Endothelial cell of umbilical vein (primary cell): ENCODE results near the gene BRD1. TPM values are rescaled to one million over a fixed set of nuclear protein-coding genes. Genes with fewer than 3 reads are reported as not detected.

Source experiments
- BruUV-seq: library from RNA; stranded (reverse); fragments of 400-500 nt; replicated peaks from 2 replicates; lab custom pipeline; 2021; lab: Mats Ljungman, UMichigan
- CTCF ChIA-PET: fragments of 300-600, 350-600 bp; sonication (Branson Sonifier 250); formaldehyde crosslinking; loops from one replicate; lab custom pipeline; 2021; ENCODE audit warnings: antibody characterized with exemption, inconsistent platforms; lab: Charles Lee
- POLR2A ChIA-PET: fragments of 300-600, 350-600 bp; sonication (Branson Sonifier 250); formaldehyde crosslinking; loops from one replicate; lab custom pipeline; 2021; ENCODE audit warnings: antibody characterized with exemption, inconsistent platforms; lab: Charles Lee
- DNase-seq: peaks from one replicate; pipeline ENCODE4 v3.0.0-alpha.2; 2011; ENCODE audit warnings: low read depth, low spot score
- FAIRE-seq: peaks from 2 replicates; lab custom pipeline; 2011; peaks lifted over from hg19 to GRCh38; lab: Jason Lieb, UNC
- H2AFZ ChIP-seq: 2 replicates; pipeline ENCODE4 v1.6.0; 2012; ENCODE audit warnings: low read depth, low read length, control low read depth, inconsistent platforms
- H3K27ac ChIP-seq: 2 replicates; pipeline ENCODE4 v1.5.1; 2011; ENCODE audit warnings: low read depth, mild to moderate bottlenecking, control low read depth, low read length, moderate library complexity; ENCODE audit not compliant: insufficient read depth
- H3K27me3 ChIP-seq, 2 experiments: 2 replicates each; pipeline versions ENCODE4 v1.6.0 to v1.6.1; 2011; ENCODE audit warnings: low read length in 2 of 2, mixed read lengths in 1 of 2; ENCODE audit not compliant: control insufficient read depth in 2 of 2, insufficient read depth in 2 of 2
- H3K36me3 ChIP-seq, 2 experiments: 2 replicates in 1 of 2; 3 replicates in 1 of 2; pipeline ENCODE4 v1.5.1; 2011; ENCODE audit warnings: low read length in 2 of 2, mild to moderate bottlenecking in 1 of 2, moderate library complexity in 1 of 2; ENCODE audit not compliant: control insufficient read depth in 2 of 2, insufficient read depth in 2 of 2; ENCODE audit errors: extremely low read depth in 1 of 2
- H3K4me1 ChIP-seq: 3 replicates; pipeline ENCODE4 v1.5.1; 2011; ENCODE audit warnings: mild to moderate bottlenecking, low read length; ENCODE audit not compliant: control insufficient read depth, insufficient read depth; ENCODE audit errors: extremely low read depth
- H3K4me2 ChIP-seq: 2 replicates; pipeline ENCODE4 v1.6.1; 2011; ENCODE audit warnings: low read length, control low read depth, mixed read lengths; ENCODE audit not compliant: insufficient read depth
- H3K4me3 ChIP-seq, 3 experiments: fragments of 200-600 bp in 1 of 3; sonication (generic), shearing (Covaris generic) in 1 of 3; replicated peaks in 1 of 3; 2 replicates each; pipeline ENCODE4 v1.5.1; 2011 to 2016; ENCODE audit warnings: control low read depth in 3 of 3, low read length in 3 of 3, mild to moderate bottlenecking in 2 of 3, inconsistent platforms in 1 of 3, low read depth in 1 of 3, moderate library complexity in 1 of 3; ENCODE audit not compliant: insufficient read depth in 1 of 3
- H3K79me2 ChIP-seq: 2 replicates; pipeline ENCODE4 v1.6.0; 2012; ENCODE audit warnings: low read length, inconsistent platforms; ENCODE audit not compliant: control insufficient read depth, insufficient read depth
- H3K9ac ChIP-seq: replicated peaks from 2 replicates; pipeline ENCODE3; 2011; ENCODE audit warnings: low read length, control low read depth; ENCODE audit not compliant: insufficient read depth; ENCODE audit errors: extremely low read depth
- H3K9me1 ChIP-seq: replicated peaks from 3 replicates; pipeline ENCODE4 v1.6.0; 2011; ENCODE audit warnings: mild to moderate bottlenecking, low read length; ENCODE audit not compliant: control insufficient read depth, insufficient read depth; ENCODE audit errors: extremely low read depth
- H3K9me3 ChIP-seq: replicated peaks from 2 replicates; pipeline ENCODE4 v1.5.1; 2012; ENCODE audit warnings: low read length, inconsistent platforms; ENCODE audit not compliant: control insufficient read depth, insufficient read depth
- H4K20me1 ChIP-seq: replicated peaks from 2 replicates; pipeline ENCODE3; 2011; ENCODE audit warnings: mild to moderate bottlenecking, low read length; ENCODE audit not compliant: control insufficient read depth, insufficient read depth; ENCODE audit errors: extremely low read depth
- EZH2 ChIP-seq: IDR thresholded peaks from 2 replicates; pipeline ENCODE4 v1.6.1; 2012; ENCODE audit warnings: borderline replicate concordance, low read depth, mild to moderate bottlenecking, moderate library complexity, low read length, inconsistent platforms; ENCODE audit not compliant: severe bottlenecking
- FOS ChIP-seq: IDR thresholded peaks from 2 replicates; pipeline ENCODE4 v1.6.1; 2011; ENCODE audit warnings: mild to moderate bottlenecking, low read length, moderate library complexity, borderline replicate concordance; ENCODE audit not compliant: insufficient read depth
- GATA2 ChIP-seq: IDR thresholded peaks from 2 replicates; pipeline ENCODE4 v1.7.0; 2011; ENCODE audit warnings: low read depth, mild to moderate bottlenecking, moderate library complexity, mixed read lengths, low read length; ENCODE audit not compliant: insufficient read length, insufficient read depth
- JUN ChIP-seq: IDR thresholded peaks from 2 replicates; pipeline ENCODE4 v1.6.1; 2011; ENCODE audit warnings: borderline replicate concordance, low read depth; ENCODE audit not compliant: insufficient read length, insufficient read depth
- MYC ChIP-seq: IDR thresholded peaks from one replicate; pipeline ENCODE4 v1.6.1; 2011; ENCODE audit warnings: mild to moderate bottlenecking, low read depth, low read length
- POLR2A ChIP-seq: IDR thresholded peaks from 2 replicates; pipeline ENCODE4 v1.6.1; 2012; ENCODE audit warnings: low read depth, mild to moderate bottlenecking, control low read depth, low read length
- POLR2AphosphoS5 ChIP-seq: IDR thresholded peaks from 2 replicates; pipeline ENCODE4 v1.6.1; 2012; ENCODE audit warnings: low read depth, mild to moderate bottlenecking, control low read depth, low read length, moderate library complexity; ENCODE audit not compliant: insufficient read depth
- dilution Hi-C: fragments of 300-500 bp; cut with MboI; formaldehyde crosslinking; loops from one replicate; pipeline ENCODE4 v1.15.0; 2019; ENCODE audit warnings: low sequenced_read_pairs; ENCODE audit not compliant: extremely low pct_ligation_motif_present
- intact Hi-C: fragments of 100-400 bp; cut with micrococcal nuclease; formaldehyde crosslinking; loops from one replicate; pipeline ENCODE4 v1.10.0; 2022
- polyA plus RNA-seq, 4 experiments: library from polyadenylated mRNA; depleted of rRNA in 3 of 4; stranded (reverse) in 3 of 4; unstranded in 1 of 4; fragments of >200 nt; gene quantifications; 2 replicates each; pipeline versions ENCODE4 v1.2.1 to v1.2.3, GENCODE V29; 2011 to 2012; ENCODE audit warnings: missing spikeins in 1 of 4
- total RNA-seq: library from RNA; stranded (reverse); gene quantifications from 2 replicates; pipeline ENCODE4 v1.2.3, GENCODE V29; 2021
- TF ChIP-seq, protein P1 (sequence below): IDR thresholded peaks from 2 replicates; pipeline ENCODE4 v1.6.1; 2011; ENCODE audit not compliant: insufficient read depth, insufficient read length
- TF ChIP-seq, protein P2 (sequence below), 2 donors: IDR thresholded peaks; 1 replicate in 1 of 2; 2 replicates in 1 of 2; pipeline ENCODE4 v1.5.1; 2011; ENCODE audit warnings: low read length in 2 of 2, mild to moderate bottlenecking in 2 of 2, moderate library complexity in 2 of 2, control low read depth in 1 of 2, inconsistent platforms in 1 of 2, low read depth in 1 of 2; ENCODE audit not compliant: insufficient read depth in 1 of 2; ENCODE audit errors: extremely low read depth in 1 of 2

Gene BRD1
- total and polyA plus RNA-seq, 2 donors (not counting 3 experiments of a cell fraction or from before 2014, with no cell fraction given), result 8.1 to 41.1 TPM

DNA sequence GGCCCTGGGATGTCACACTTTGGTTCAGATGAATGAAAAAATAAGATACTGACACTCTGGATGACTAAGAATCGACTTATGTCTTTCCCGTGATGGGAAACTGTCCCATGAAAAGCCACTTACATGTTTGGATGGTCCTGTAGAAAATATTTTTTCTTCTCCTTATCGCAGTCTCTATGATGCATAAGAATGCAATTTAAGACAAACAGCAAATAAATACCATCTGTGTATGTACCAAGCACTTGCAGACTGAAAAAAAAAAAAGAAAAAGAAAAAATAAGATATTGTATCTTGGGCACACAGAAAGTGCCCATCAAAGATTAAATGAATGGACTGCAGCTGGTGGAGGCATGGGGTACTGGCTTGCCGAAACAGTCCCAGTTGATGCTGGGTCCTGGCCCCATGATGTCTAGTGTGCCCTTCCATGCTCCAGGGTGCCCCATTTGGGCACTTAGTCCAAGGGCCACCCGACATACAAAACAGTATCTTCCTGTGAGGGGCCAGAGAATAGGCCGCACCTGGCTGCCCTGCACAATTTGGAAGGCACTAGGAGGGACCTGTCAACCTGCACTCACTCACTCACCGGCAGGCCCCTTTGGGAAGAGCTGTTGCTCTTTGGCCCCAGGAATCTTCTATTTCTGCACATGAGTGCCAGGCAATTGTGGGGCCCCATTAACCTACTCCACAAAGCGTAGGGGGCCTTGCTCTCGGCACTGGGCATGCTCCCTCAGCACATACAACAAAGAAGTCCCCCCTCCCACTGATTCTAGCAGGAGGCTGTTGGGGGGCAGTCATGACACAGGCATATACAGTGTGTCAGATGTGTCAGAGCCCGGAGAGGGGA lies 23.5 kb upstream of the BRD1 start:
- Histone ChIP-seq H3K4me1 (peaks cover 21% of the 10 kb centered on the region), H3K9me1 (no peaks in the 10 kb centered on the region), H3K9ac (no peak overlapping the region), H3K27ac (no peak overlapping the region), H3K4me3 (no peak overlapping the region), H2AFZ (no peak overlapping the region), H3K4me2 (no peak overlapping the region), H3K79me2 (peaks cover 22% of the 10 kb centered on the region), H3K27me3 (peaks cover 22 to 38% of the 10 kb centered on the region in 2 experiments), H3K9me3 (no peaks in the 10 kb centered on the region), H4K20me1 (peaks cover 4% of the 10 kb centered on the region), H3K36me3 (no peaks in the 10 kb centered on the region)
- no TSS peak for BruUV-seq
- CTCF ChIA-PET, result no interaction called here
- DNase-seq (no peak), FAIRE-seq (no peak)
- dilution Hi-C loops, result no loop called here
- TF ChIP-seq, protein P1, sequence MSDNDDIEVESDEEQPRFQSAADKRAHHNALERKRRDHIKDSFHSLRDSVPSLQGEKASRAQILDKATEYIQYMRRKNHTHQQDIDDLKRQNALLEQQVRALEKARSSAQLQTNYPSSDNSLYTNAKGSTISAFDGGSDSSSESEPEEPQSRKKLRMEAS, result no peak
- no peak for TF ChIP-seq GATA2
- no peak for TF ChIP-seq POLR2A
- no peak for TF ChIP-seq EZH2
- POLR2A ChIA-PET, result no interaction called here
- intact Hi-C loops, result loop anchor here (5.0 kb wide), 1 partner anchor 261 kb away; no protein-coding TSS in a partner anchor

DNA sequence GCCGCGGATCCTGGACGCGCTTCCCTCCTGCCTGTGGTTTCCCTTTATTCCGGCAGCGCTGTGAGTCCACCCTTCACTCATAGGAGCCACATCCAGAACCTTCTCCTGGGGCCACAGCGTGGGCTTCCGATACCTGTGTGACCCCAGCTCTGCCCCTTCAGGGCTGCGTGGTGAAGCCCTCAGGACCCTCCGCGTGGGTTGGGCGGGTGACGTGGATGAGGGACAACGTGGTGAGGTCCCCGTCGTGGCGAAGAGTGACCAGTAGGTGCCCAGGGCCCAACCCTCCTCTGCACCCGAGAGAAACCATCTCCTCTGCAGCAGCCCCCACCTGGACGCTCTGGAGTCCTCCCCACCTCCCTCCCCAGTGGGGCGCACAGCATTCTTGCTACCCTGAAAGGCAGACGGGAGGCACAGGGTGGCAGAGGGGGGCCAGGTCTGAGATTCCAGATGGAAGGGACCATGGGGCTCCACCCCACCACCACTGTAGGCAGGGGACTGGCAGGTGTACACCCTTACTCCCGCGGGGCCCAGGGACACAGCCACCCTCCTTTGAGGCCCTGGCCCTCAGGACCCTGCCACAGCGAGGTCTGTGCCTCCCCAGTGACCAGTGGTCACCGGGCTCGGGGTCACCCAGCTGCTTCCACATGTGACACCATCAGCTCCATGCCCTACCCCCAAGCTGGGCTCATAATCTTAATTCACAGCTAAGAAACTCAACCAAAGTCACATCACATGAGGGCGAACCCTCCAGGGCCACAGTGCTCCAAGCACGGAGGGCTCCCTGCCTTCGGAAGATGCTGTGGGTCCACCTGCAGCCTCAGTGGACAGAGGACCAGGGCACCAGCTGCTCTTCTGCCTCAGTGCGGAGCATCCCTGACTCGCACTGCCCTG lies 22.6 kb upstream of the BRD1 start:
- BruUV-seq, result no TSS peak
- H2AFZ ChIP-seq, result no peak overlapping the region
- H3K9ac ChIP-seq, result no peak overlapping the region
- H3K36me3 ChIP-seq, result no peaks in the 10 kb centered on the region
- H3K9me1 ChIP-seq, result no peaks in the 10 kb centered on the region
- CTCF ChIA-PET, result no interaction called here
- intact Hi-C loops, result loop anchor here (5.0 kb wide), 1 partner anchor 262 kb away; no protein-coding TSS in a partner anchor
- FAIRE-seq (no peak), DNase-seq (no peak)
- POLR2A ChIA-PET, result no interaction called here
- TF ChIP-seq, protein P2, sequence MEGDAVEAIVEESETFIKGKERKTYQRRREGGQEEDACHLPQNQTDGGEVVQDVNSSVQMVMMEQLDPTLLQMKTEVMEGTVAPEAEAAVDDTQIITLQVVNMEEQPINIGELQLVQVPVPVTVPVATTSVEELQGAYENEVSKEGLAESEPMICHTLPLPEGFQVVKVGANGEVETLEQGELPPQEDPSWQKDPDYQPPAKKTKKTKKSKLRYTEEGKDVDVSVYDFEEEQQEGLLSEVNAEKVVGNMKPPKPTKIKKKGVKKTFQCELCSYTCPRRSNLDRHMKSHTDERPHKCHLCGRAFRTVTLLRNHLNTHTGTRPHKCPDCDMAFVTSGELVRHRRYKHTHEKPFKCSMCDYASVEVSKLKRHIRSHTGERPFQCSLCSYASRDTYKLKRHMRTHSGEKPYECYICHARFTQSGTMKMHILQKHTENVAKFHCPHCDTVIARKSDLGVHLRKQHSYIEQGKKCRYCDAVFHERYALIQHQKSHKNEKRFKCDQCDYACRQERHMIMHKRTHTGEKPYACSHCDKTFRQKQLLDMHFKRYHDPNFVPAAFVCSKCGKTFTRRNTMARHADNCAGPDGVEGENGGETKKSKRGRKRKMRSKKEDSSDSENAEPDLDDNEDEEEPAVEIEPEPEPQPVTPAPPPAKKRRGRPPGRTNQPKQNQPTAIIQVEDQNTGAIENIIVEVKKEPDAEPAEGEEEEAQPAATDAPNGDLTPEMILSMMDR (IDR thresholded peaks at IDR 0.05; ENCODE audit: extremely low read depth in 1 of 2, insufficient read depth in 1 of 2, low read depth in 1 of 2, low read length in 2 of 2), result no peak
- TF ChIP-seq JUN (no peak), EZH2 (no peak), POLR2A (no peak), GATA2 (no peak), FOS (no peak), MYC (no peak), POLR2AphosphoS5 (no peak)
- TF ChIP-seq, protein P1, result no peak
- no peak overlapping the region for H3K4me2 ChIP-seq
- peaks cover 13% of the 10 kb centered on the region for H3K79me2 ChIP-seq
- H3K4me1 ChIP-seq, result peaks cover 12% of the 10 kb centered on the region
- H3K4me3 ChIP-seq, result no peak overlapping the region
- no peaks in the 10 kb centered on the region for H4K20me1 ChIP-seq
- dilution Hi-C loops, result no loop called here
- peaks cover 28 to 45% of the 10 kb centered on the region in 2 experiments for H3K27me3 ChIP-seq
- no peaks in the 10 kb centered on the region for H3K9me3 ChIP-seq
- no peak overlapping the region for H3K27ac ChIP-seq
